IPS-18a (cell line): ENCODE data around the gene TNFRSF11A.

ENCODE experiments used
- H3K27ac ChIP-seq: one replicate; pipeline ENCODE4 v1.5.1; 2013; ENCODE audit warnings: low read length
- H3K27me3 ChIP-seq: one replicate; pipeline ENCODE4 v1.6.1; 2013; ENCODE audit warnings: mild to moderate bottlenecking, low read length; ENCODE audit not compliant: control insufficient read depth, insufficient read depth
- H3K36me3 ChIP-seq: one replicate; pipeline ENCODE4 v1.6.1; 2013; ENCODE audit warnings: low read depth, low read length; ENCODE audit not compliant: control insufficient read depth
- H3K4me1 ChIP-seq: one replicate; pipeline ENCODE4 v1.6.1; 2013; ENCODE audit warnings: low read depth, low read length; ENCODE audit not compliant: control insufficient read depth
- H3K4me3 ChIP-seq: one replicate; pipeline ENCODE4 v1.5.1; 2013; ENCODE audit warnings: low read length
- H3K9ac ChIP-seq: one replicate; pipeline ENCODE4 v1.6.1; 2013; ENCODE audit warnings: mild to moderate bottlenecking, low read length, moderate library complexity
- H3K9me3 ChIP-seq: one replicate; pipeline ENCODE4 v1.6.1; 2013; ENCODE audit warnings: low read depth, low read length; ENCODE audit not compliant: control insufficient read depth

TNFRSF11A gene

GRCh38 chr18:62348474-62348873, 23.4 kb downstream of the TNFRSF11A start:
- Histone ChIP-seq H3K9ac (no peak overlapping the region), H3K9me3 (no peaks in the 10 kb centered on the region), H3K27me3 (no peaks in the 10 kb centered on the region), H3K27ac (no peak overlapping the region), H3K4me3 (no peak overlapping the region), H3K4me1 (peaks cover 19% of the 10 kb centered on the region), H3K36me3 (peaks cover 22% of the 10 kb centered on the region)

DNA sequence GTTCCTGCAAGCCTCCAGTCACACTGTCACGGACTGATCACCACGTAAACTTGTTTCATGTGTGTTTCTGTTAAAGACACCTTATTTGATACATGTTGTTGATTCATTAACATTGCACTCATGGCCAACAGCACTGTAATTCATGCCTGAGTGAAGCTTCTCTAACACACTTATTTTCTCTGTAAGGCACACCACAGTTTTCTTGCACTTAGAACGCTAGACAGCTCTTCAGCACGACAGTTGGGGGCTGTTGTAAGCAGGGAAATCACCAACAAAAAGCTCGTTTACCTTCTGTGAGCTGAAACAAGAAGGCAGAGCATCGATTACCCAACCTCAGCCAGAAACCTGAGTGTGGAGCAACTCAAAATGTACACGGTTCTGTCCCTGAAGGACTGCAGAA, 28.1 kb downstream of the TNFRSF11A start:
- Histone ChIP-seq H3K36me3 (peaks cover 48% of the 10 kb centered on the region), H3K4me3 (no peak overlapping the region), H3K9ac (no peak overlapping the region), H3K4me1 (no peaks in the 10 kb centered on the region), H3K27ac (no peak overlapping the region), H3K27me3 (no peaks in the 10 kb centered on the region), H3K9me3 (no peaks in the 10 kb centered on the region)

- Histone ChIP-seq H3K9ac (no peak overlapping the region), H3K27me3 (no peaks in the 10 kb centered on the region), H3K36me3 (peaks cover 50% of the 10 kb centered on the region), H3K4me3 (no peak overlapping the region), H3K27ac (no peak overlapping the region), H3K4me1 (no peaks in the 10 kb centered on the region), H3K9me3 (no peaks in the 10 kb centered on the region)
Observed at GRCh38 chr18:62354151-62354550, 29.0 kb downstream of the TNFRSF11A start.

DNA sequence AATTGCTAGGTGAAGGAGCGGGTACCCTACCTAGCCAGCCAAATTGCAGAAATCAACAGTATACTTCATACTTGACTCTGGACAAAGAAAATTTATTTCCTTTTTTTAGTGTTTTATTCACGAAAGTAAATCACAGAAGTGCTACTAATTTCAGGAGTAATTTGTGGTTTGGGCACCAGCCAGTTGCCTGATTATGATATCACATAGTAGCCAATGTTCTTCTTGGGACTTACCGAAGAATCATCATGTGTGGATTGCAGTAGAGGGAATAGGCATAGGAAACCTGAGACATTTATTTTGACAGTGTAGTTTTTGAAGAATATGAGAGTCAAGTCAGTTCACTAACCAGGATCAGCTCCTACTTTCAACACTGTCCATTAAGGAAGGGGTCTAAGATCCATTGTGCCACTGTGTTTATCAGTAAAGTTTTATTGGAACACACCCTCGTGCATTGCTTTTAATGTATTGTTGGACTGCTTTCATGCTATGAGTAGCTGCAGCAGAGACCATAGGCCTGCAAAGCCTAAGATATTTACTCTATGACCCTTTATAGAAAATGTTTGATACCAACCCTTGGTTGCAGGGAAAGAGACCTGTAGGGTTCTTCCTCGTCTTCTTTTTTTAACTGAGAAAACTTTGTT, 32.1 kb downstream of the TNFRSF11A start:
- no peaks in the 10 kb centered on the region for H3K27me3 ChIP-seq
- peaks cover 41% of the 10 kb centered on the region for H3K36me3 ChIP-seq
- H3K9me3 ChIP-seq = no peaks in the 10 kb centered on the region
- H3K9ac ChIP-seq = no peak overlapping the region
- H3K4me3 ChIP-seq = no peak overlapping the region
- no peak overlapping the region for H3K27ac ChIP-seq
- H3K4me1 ChIP-seq = no peaks in the 10 kb centered on the region

GRCh38 chr18:62360805-62361204, 35.7 kb downstream of the TNFRSF11A start:
- Histone ChIP-seq H3K27me3 (no peaks in the 10 kb centered on the region), H3K36me3 (peaks cover 18% of the 10 kb centered on the region), H3K4me3 (no peak overlapping the region), H3K9me3 (no peaks in the 10 kb centered on the region), H3K27ac (no peak overlapping the region), H3K9ac (no peak overlapping the region), H3K4me1 (no peaks in the 10 kb centered on the region)

DNA sequence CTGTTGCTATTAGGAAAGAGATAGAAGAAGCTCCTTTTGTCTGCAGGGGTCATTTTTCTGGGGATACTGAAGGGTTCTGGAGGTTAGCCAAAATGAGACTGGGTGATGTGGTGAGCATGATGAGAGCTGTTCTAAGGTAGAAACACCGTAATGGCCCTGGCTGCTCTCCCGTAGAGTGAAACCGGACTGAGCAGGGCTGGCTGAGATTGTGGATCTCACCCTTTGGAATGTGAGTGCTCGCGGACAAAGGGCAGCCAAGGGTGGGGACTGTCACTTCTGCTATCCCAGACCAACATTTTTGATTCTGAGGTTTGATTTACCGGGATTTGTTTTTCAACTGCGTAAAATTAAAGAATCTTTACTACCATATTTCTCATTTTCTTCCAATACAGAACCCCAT, 36.2 kb downstream of the TNFRSF11A start:
- Histone ChIP-seq H3K4me3 (no peak overlapping the region), H3K36me3 (peaks cover 13% of the 10 kb centered on the region), H3K4me1 (no peaks in the 10 kb centered on the region), H3K27me3 (no peaks in the 10 kb centered on the region), H3K9ac (no peak overlapping the region), H3K27ac (no peak overlapping the region), H3K9me3 (no peaks in the 10 kb centered on the region)

GRCh38 chr18:62364558-62364957, 39.4 kb downstream of the TNFRSF11A start:
- H3K27me3 ChIP-seq = no peaks in the 10 kb centered on the region
- H3K27ac ChIP-seq = no peak overlapping the region
- no peaks in the 10 kb centered on the region for H3K9me3 ChIP-seq
- peaks cover 18% of the 10 kb centered on the region for H3K36me3 ChIP-seq
- H3K4me1 ChIP-seq = peaks cover 4% of the 10 kb centered on the region
- H3K9ac ChIP-seq = no peak overlapping the region
- H3K4me3 ChIP-seq = no peak overlapping the region

GRCh38 chr18:62365420-62365819, 40.3 kb downstream of the TNFRSF11A start:
- Histone ChIP-seq H3K36me3 (peaks cover 19% of the 10 kb centered on the region), H3K4me1 (peaks cover 4% of the 10 kb centered on the region), H3K4me3 (no peak overlapping the region), H3K27ac (no peak overlapping the region), H3K27me3 (no peaks in the 10 kb centered on the region), H3K9ac (no peak overlapping the region), H3K9me3 (no peaks in the 10 kb centered on the region)

DNA sequence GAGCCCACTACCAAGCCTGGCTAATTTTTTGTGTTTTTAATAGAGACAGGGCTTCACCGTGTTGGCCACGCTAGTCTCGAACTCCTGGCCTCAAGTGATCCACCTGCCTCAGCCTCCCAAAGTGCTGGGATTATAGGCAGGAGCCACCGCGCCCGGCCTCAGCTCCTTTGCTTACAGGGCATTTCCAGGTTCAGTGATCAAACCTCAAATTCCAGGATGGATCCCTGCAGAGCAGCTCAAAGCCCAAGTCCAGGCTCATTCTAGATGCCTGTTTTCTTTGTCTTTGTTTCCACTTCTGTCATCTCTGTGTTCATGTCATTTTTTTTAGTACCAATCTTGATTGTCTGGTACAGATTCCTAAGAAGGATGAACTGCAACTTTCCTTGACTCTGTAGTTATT, 41.9 kb downstream of the TNFRSF11A start:
- H3K4me1 ChIP-seq = peaks cover 4% of the 10 kb centered on the region

GRCh38 chr18:62368100-62368499, 43.0 kb downstream of the TNFRSF11A start:
- no peaks in the 10 kb centered on the region for H3K9me3 ChIP-seq
- no peak overlapping the region for H3K4me3 ChIP-seq
- H3K27ac ChIP-seq = no peak overlapping the region
- H3K4me1 ChIP-seq = peaks cover 4% of the 10 kb centered on the region
- no peaks in the 10 kb centered on the region for H3K27me3 ChIP-seq
- no peak overlapping the region for H3K9ac ChIP-seq
- H3K36me3 ChIP-seq = peaks cover 19% of the 10 kb centered on the region

More for the DNA sequence above, 41.9 kb downstream of the TNFRSF11A start:
- Histone ChIP-seq H3K27ac (no peak overlapping the region), H3K9me3 (no peaks in the 10 kb centered on the region), H3K36me3 (peaks cover 19% of the 10 kb centered on the region), H3K9ac (no peak overlapping the region), H3K4me3 (no peak overlapping the region), H3K27me3 (no peaks in the 10 kb centered on the region)

GRCh38 chr18:62369129-62369644, 44.1 kb downstream of the TNFRSF11A start:
- Histone ChIP-seq H3K4me1 (peaks cover 12% of the 10 kb centered on the region), H3K9ac (no peak overlapping the region), H3K9me3 (no peaks in the 10 kb centered on the region), H3K27me3 (no peaks in the 10 kb centered on the region), H3K4me3 (no peak overlapping the region), H3K27ac (no peak overlapping the region), H3K36me3 (peaks cover 15% of the 10 kb centered on the region)

GRCh38 chr18:62370366-62370765, 45.3 kb downstream of the TNFRSF11A start:
- no peak overlapping the region for H3K27ac ChIP-seq
- no peaks in the 10 kb centered on the region for H3K9me3 ChIP-seq
- H3K27me3 ChIP-seq = no peaks in the 10 kb centered on the region
- no peak overlapping the region for H3K4me3 ChIP-seq
- H3K4me1 ChIP-seq = peaks cover 17% of the 10 kb centered on the region
- no peak overlapping the region for H3K9ac ChIP-seq
- peaks cover 15% of the 10 kb centered on the region for H3K36me3 ChIP-seq
